HEK293 (cell line): ENCODE data around the gene EIF1.

Experiments used
- CTCF ChIA-PET: fragments of 350-600 bp; formaldehyde crosslinking; extraction: SDS; loops from one replicate; lab custom pipeline; 2021; ENCODE audit warnings: antibody characterized with exemption; lab: Yijun Ruan, JAX
- POLR2A ChIA-PET: fragments of 300-600 bp; formaldehyde crosslinking; extraction: SDS; loops from one replicate; lab custom pipeline; 2020; ENCODE audit warnings: antibody characterized with exemption, inconsistent platforms; lab: Yijun Ruan, JAX
- H3K27ac ChIP-seq: fragments of 200-500 bp; sonication (Bioruptor generic); 2 replicates; pipeline ENCODE4 v1.5.1; 2014; ENCODE audit warnings: low read depth, low read length, control low read depth, inconsistent platforms; ENCODE audit errors: extremely low read depth
- H3K36me3 ChIP-seq, 2 experiments: fragments of 200-500 bp in 1 of 2; sonication (Bioruptor generic) in 1 of 2; 1 replicate in 1 of 2; 2 replicates in 1 of 2; pipeline ENCODE4 v1.5.1; 2014 to 2017; ENCODE audit warnings: inconsistent platforms in 2 of 2, low read length in 2 of 2; ENCODE audit not compliant: control insufficient read depth in 2 of 2, insufficient read depth in 1 of 2
- H3K4me1 ChIP-seq: fragments of 200-500 bp; sonication (Bioruptor generic); 2 replicates; pipeline ENCODE4 v1.5.1; 2014; ENCODE audit warnings: mild to moderate bottlenecking, low read length, inconsistent platforms; ENCODE audit not compliant: control insufficient read depth, insufficient read depth
- H3K4me3 ChIP-seq: 2 replicates; pipeline ENCODE4 v1.5.1; 2011; ENCODE audit warnings: low read depth, mild to moderate bottlenecking, control low read depth, low read length, moderate library complexity
- H3K9me3 ChIP-seq: fragments of 200-500 bp; sonication (Bioruptor generic); 2 replicates; pipeline ENCODE4 v1.5.1; 2014; ENCODE audit warnings: low read depth, low read length, inconsistent platforms; ENCODE audit not compliant: control insufficient read depth, insufficient read depth
- EGR2 ChIP-seq: fragments of 450-650 bp; formaldehyde crosslinking; IDR thresholded peaks from 2 replicates; pipeline ENCODE4 v1.5.1; 2016; ENCODE audit warnings: low read depth, missing biosample characterization, missing genetic modification characterization
- RBAK ChIP-seq: fragments of 450-650 bp; formaldehyde crosslinking; IDR thresholded peaks from 2 replicates; pipeline ENCODE4 v1.5.1; 2016; ENCODE audit warnings: missing biosample characterization, missing genetic modification characterization
- SP7 ChIP-seq: fragments of 450-650 bp; formaldehyde crosslinking; IDR thresholded peaks from 2 replicates; pipeline ENCODE4 v1.5.1; 2016; ENCODE audit warnings: missing biosample characterization, missing genetic modification characterization
- YY2 ChIP-seq: fragments of 450-650 bp; formaldehyde crosslinking; IDR thresholded peaks from 2 replicates; pipeline ENCODE4 v1.5.1; 2016; ENCODE audit warnings: missing biosample characterization, missing genetic modification characterization
- ZBTB17 ChIP-seq: fragments of 450-650 bp; formaldehyde crosslinking; IDR thresholded peaks from 2 replicates; pipeline ENCODE4 v1.5.1; 2016; ENCODE audit warnings: missing biosample characterization, missing genetic modification characterization
- ZBTB8A ChIP-seq: fragments of 450-650 bp; formaldehyde crosslinking; IDR thresholded peaks from 2 replicates; pipeline ENCODE4 v1.5.1; 2016; ENCODE audit warnings: missing biosample characterization, missing genetic modification characterization
- ZFHX2 ChIP-seq: fragments of 450-650 bp; formaldehyde crosslinking; conservative IDR thresholded peaks from 2 replicates; pipeline ENCODE4 v1.5.1; 2016; ENCODE audit warnings: missing biosample characterization, missing genetic modification characterization
- ZNF2 ChIP-seq: fragments of 450-650 bp; formaldehyde crosslinking; IDR thresholded peaks from 2 replicates; pipeline ENCODE4 v1.5.1; 2016; ENCODE audit warnings: missing biosample characterization, missing genetic modification characterization
- ZNF202 ChIP-seq: fragments of 450-650 bp; formaldehyde crosslinking; IDR thresholded peaks from 2 replicates; pipeline ENCODE4 v1.5.1; 2016; ENCODE audit warnings: missing biosample characterization, missing genetic modification characterization, borderline replicate concordance
- ZNF501 ChIP-seq: fragments of 450-650 bp; formaldehyde crosslinking; IDR thresholded peaks from 2 replicates; pipeline ENCODE4 v1.5.1; 2016; ENCODE audit warnings: missing biosample characterization, missing genetic modification characterization
- ZNF530 ChIP-seq: fragments of 450-650 bp; formaldehyde crosslinking; IDR thresholded peaks from 2 replicates; pipeline ENCODE4 v1.5.1; 2016; ENCODE audit warnings: low read depth, missing biosample characterization, missing genetic modification characterization
- ZNF664 ChIP-seq: fragments of 450-650 bp; formaldehyde crosslinking; IDR thresholded peaks from 2 replicates; pipeline ENCODE4 v1.5.1; 2016; ENCODE audit warnings: missing biosample characterization, missing genetic modification characterization
- ZNF777 ChIP-seq: fragments of 450-650 bp; formaldehyde crosslinking; IDR thresholded peaks from 2 replicates; pipeline ENCODE4 v1.5.1; 2017; ENCODE audit warnings: missing biosample characterization, missing genetic modification characterization, borderline replicate concordance
- TF ChIP-seq, protein P1 (sequence below): fragments of 450-650 bp; formaldehyde crosslinking; conservative IDR thresholded peaks from 2 replicates; pipeline ENCODE4 v1.5.1; 2016; ENCODE audit warnings: low read depth, missing biosample characterization, missing genetic modification characterization
- TF ChIP-seq, protein P2 (sequence below): fragments of 450-650 bp; formaldehyde crosslinking; IDR thresholded peaks from 2 replicates; pipeline ENCODE4 v1.5.1; 2016; ENCODE audit warnings: missing biosample characterization, missing genetic modification characterization
- TF ChIP-seq, protein P3 (sequence below): fragments of 450-650 bp; formaldehyde crosslinking; IDR thresholded peaks from 2 replicates; pipeline ENCODE4 v1.5.1; 2016; ENCODE audit warnings: missing biosample characterization, missing genetic modification characterization
- TF ChIP-seq, protein P4 (sequence below): fragments of 450-650 bp; formaldehyde crosslinking; optimal IDR thresholded peaks from 2 replicates; pipeline ENCODE3; 2016; ENCODE audit warnings: missing biosample characterization, mild to moderate bottlenecking, missing genetic modification characterization

Gene EIF1

DNA sequence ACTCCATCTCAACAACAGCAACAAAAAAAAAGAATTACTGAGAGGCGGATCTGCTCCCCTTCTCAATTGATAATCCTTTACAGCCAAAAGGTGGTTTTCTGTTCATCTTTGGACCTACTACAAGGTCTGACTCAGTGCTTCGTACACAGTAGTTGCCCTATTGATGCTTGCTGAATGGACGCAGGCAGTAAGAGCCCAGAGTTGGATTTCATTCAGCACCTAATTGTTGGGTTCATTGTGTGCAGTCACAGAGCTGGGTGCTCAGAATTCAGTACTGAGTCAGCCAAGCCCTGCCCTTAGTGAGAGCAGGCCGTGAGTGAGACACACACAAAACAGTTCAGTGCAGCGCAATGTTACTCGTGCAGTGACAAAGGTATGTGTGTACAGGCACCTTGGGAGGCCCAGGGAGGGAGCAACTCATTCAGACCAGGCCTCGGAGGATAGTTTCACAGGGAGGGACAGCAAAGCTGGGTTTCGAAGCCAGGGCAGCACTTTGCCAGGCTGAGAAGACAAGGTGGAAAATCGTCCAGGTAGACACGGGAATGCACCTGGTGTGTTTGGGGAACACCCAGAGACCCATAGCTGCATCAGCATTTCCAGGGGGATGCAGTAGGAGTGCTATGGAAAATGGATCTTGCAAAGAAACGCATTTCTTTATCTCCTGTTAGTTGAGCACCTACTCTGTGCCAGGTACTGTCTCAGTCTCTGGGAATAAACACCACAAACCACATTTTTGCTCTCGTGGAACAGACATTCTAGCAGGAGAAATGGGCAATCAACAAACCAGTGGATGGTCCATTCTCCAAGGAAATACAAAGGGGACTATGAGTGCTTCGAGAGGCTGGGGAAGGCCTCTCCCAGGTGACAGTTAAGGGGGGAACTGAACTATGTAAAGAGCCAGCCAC is 46.2 kb upstream of the EIF1 start:
- H3K9me3 ChIP-seq: no peaks in the 10 kb centered on the region

DNA sequence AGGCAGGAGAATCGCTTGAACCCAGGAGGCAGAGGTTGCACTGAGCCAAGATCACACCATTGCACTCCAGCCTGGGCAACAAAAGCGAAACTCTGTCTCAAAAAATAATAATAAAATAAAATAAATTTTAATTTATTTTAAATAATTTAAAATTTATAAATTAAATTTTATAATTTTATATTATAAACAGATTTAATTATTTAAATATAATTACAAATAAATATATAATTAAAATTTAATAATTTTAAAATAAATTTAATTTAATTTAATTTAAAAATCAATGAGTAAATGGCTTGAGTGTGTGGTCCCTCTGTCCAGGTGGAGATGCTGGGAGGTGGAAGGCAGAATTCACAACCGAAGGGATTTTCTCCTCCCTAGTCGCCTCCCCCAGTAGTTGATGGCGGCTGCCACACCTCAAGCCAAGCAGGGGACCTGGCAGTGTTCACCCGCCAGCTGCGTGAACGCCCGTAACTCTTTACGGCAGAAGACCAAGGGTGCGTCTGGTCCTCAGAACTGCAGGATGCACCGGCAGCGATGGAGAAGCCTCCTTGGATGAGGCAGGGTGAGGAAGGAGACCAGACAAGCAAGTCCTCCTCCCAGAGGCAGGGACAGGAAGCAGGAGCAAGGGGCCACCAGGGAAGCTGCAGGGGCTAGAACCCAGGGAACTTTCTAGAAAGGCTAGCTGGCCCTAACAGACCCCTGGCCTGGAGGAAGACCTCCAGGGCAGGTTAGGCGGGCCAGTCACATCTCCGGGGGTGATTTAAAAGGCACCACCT is 41.5 kb upstream of the EIF1 start:
- ChIA-PET POLR2A (no interaction called here), CTCF (interaction anchor here (0.6 to 15.7 kb wide), 38 partner anchors 11 to 1455 kb away, joined by 3 to 567 read pairs (median 5); no protein-coding TSS in a partner anchor)
- Histone ChIP-seq H3K9me3 (no peaks in the 10 kb centered on the region), H3K27ac (no peak overlapping the region), H3K36me3 (no peaks in the 10 kb centered on the region), H3K4me3 (no peak overlapping the region), H3K4me1 (no peaks in the 10 kb centered on the region)
- TF ChIP-seq EGR2 (no peak), ZNF777 (tag by site-specific recombination) (0 out of 2 replicates have a peak, but pooled peaks have one; percentile 17)

More for the DNA sequence above, 46.2 kb upstream of the EIF1 start:
- ChIA-PET CTCF (interaction anchor here (0.7 to 1.5 kb wide), 6 partner anchors 14 to 786 kb away, joined by 3 to 7 read pairs (median 3); no protein-coding TSS in a partner anchor), POLR2A (interaction anchor here (0.7 to 0.8 kb wide), 2 partner anchors 94 to 512 kb away, joined by 3 read pairs; partner anchors contain the start of gene RAB5C)
- H3K4me3 ChIP-seq: no peak overlapping the region
- TF ChIP-seq ZNF501 (tag by site-specific recombination) (no peak), ZNF664 (peak; percentile 92), ZFHX2 (no peak), RBAK (no peak)
- TF ChIP-seq, all 188 proteins: peak for 1
- H3K27ac ChIP-seq: no peak overlapping the region
- no peaks in the 10 kb centered on the region for H3K4me1 ChIP-seq
- no peaks in the 10 kb centered on the region for H3K36me3 ChIP-seq

DNA sequence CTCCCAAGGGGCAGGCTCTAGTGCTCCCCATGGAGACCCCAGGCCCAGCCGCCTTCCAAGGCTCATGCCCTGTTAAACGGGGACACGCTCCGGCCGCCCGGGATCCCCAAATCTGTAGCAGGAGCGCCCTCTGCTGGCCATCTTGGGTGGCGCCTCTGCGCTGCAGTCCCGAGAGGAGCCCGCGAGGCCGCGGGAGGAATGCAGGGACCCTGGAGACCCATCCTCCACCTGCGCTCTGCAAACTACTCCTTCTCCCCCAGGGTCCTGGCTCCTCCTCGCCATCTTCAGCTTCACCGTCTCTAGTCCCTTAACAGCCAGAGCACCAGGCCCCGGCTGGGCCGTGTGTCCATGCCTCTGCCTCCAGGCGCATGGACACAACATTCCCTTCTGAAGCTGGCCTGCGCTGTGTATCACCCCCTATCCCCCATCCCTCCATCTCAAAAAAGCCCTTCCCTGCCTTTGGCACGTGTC is 40.7 kb upstream of the EIF1 start:
- Histone ChIP-seq H3K36me3 (no peaks in the 10 kb centered on the region), H3K9me3 (no peaks in the 10 kb centered on the region), H3K27ac (no peak overlapping the region), H3K4me3 (peak overlapping the region; percentile 42), H3K4me1 (no peaks in the 10 kb centered on the region)
- CTCF ChIA-PET: interaction anchor here (0.6 to 15.7 kb wide), 101 partner anchors 8 to 1429 kb away, joined by 3 to 567 read pairs (median 4); partner anchors contain the start of genes EIF1, KRT15, KRT17 and KRT20
- POLR2A ChIA-PET: interaction anchor here (0.8 to 1.3 kb wide), 4 partner anchors 68 to 1000 kb away, joined by 3 to 7 read pairs (median 4); partner anchors contain the start of gene KRT19
- TF ChIP-seq YY2 (tag by site-specific recombination) (0 out of 2 replicates have a peak, but pooled peaks have one; percentile 31), ZNF530 (no peak), ZBTB17 (tag by site-specific recombination) (peak; percentile 55; the same call in 1 of the 2 replicates), ZBTB8A (peak; percentile 33; the same call in 1 of the 2 replicates), SP7 (tag by site-specific recombination) (peak; percentile 41), ZNF2 (tag by site-specific recombination) (0 out of 2 replicates have a peak, but pooled peaks have one; percentile 52), ZNF202 (no peak)
- TF ChIP-seq, protein P1, sequence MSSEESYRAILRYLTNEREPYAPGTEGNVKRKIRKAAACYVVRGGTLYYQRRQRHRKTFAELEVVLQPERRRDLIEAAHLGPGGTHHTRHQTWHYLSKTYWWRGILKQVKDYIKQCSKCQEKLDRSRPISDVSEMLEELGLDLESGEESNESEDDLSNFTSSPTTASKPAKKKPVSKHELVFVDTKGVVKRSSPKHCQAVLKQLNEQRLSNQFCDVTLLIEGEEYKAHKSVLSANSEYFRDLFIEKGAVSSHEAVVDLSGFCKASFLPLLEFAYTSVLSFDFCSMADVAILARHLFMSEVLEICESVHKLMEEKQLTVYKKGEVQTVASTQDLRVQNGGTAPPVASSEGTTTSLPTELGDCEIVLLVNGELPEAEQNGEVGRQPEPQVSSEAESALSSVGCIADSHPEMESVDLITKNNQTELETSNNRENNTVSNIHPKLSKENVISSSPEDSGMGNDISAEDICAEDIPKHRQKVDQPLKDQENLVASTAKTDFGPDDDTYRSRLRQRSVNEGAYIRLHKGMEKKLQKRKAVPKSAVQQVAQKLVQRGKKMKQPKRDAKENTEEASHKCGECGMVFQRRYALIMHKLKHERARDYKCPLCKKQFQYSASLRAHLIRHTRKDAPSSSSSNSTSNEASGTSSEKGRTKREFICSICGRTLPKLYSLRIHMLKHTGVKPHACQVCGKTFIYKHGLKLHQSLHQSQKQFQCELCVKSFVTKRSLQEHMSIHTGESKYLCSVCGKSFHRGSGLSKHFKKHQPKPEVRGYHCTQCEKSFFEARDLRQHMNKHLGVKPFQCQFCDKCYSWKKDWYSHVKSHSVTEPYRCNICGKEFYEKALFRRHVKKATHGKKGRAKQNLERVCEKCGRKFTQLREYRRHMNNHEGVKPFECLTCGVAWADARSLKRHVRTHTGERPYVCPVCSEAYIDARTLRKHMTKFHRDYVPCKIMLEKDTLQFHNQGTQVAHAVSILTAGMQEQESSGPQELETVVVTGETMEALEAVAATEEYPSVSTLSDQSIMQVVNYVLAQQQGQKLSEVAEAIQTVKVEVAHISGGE (tag by site-specific recombination): no peak
- TF ChIP-seq, protein P2, sequence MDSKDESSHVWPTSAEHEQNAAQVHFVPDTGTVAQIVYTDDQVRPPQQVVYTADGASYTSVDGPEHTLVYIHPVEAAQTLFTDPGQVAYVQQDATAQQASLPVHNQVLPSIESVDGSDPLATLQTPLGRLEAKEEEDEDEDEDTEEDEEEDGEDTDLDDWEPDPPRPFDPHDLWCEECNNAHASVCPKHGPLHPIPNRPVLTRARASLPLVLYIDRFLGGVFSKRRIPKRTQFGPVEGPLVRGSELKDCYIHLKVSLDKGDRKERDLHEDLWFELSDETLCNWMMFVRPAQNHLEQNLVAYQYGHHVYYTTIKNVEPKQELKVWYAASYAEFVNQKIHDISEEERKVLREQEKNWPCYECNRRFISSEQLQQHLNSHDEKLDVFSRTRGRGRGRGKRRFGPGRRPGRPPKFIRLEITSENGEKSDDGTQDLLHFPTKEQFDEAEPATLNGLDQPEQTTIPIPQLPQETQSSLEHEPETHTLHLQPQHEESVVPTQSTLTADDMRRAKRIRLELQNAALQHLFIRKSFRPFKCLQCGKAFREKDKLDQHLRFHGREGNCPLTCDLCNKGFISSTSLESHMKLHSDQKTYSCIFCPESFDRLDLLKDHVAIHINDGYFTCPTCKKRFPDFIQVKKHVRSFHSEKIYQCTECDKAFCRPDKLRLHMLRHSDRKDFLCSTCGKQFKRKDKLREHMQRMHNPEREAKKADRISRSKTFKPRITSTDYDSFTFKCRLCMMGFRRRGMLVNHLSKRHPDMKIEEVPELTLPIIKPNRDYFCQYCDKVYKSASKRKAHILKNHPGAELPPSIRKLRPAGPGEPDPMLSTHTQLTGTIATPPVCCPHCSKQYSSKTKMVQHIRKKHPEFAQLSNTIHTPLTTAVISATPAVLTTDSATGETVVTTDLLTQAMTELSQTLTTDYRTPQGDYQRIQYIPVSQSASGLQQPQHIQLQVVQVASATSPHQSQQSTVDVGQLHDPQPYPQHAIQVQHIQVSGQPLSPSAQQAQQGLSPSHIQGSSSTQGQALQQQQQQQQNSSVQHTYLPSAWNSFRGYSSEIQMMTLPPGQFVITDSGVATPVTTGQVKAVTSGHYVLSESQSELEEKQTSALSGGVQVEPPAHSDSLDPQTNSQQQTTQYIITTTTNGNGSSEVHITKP (tag by site-specific recombination): peak; percentile 20; the same call in 1 of the 2 replicates
- TF ChIP-seq, protein P3, sequence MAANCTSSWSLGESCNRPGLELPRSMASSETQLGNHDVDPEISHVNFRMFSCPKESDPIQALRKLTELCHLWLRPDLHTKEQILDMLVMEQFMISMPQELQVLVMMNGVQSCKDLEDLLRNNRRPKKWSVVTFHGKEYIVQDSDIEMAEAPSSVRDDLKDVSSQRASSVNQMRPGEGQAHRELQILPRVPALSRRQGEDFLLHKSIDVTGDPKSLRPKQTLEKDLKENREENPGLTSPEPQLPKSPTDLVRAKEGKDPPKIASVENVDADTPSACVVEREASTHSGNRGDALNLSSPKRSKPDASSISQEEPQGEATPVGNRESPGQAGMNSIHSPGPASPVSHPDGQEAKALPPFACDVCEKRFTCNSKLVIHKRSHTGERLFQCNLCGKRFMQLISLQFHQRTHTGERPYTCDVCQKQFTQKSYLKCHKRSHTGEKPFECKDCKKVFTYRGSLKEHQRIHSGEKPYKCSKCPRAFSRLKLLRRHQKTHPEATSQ (tag by site-specific recombination): peak; percentile 12; the same call in 1 of the 2 replicates
- TF ChIP-seq, protein P4, sequence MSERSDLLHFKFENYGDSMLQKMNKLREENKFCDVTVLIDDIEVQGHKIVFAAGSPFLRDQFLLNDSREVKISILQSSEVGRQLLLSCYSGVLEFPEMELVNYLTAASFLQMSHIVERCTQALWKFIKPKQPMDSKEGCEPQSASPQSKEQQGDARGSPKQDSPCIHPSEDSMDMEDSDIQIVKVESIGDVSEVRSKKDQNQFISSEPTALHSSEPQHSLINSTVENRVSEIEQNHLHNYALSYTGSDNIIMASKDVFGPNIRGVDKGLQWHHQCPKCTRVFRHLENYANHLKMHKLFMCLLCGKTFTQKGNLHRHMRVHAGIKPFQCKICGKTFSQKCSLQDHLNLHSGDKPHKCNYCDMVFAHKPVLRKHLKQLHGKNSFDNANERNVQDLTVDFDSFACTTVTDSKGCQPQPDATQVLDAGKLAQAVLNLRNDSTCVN (tag by site-specific recombination): peak; percentile 66
